ENCODE results near the gene SPATA7. TPM values are rescaled to one million over a fixed set of nuclear protein-coding genes. Genes with fewer than 3 reads are reported as not detected.

SPATA7 gene
- polyA plus RNA-seq, 2 of the 4 experiments (the other 2 are of a cell fraction): 4.5 to 11.2 TPM

DNA sequence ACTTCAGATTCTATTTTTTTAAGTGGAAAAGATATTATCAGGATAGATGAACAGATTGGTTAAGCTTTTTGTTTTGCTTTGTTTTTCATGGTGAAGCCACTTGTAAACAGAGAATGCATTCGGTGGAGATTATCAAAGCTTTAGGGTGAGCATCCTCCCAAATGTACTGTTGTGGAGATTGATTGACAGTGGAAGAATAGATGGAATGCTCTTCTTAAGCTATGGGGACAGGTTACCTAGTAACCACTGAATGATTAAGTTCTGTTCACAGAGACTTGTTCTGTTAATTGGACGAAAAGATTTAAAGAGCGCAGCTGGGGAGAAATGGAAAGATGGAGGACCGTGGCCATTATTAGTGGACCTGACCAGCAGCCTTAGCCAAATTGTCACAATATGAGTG, 21.8 kb upstream of the SPATA7 start:
- no peak overlapping the region for H3K4me2 ChIP-seq
- TF ChIP-seq, protein P1, sequence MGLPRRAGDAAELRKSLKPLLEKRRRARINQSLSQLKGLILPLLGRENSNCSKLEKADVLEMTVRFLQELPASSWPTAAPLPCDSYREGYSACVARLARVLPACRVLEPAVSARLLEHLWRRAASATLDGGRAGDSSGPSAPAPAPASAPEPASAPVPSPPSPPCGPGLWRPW (IDR thresholded peaks at IDR 0.05): no peak
- TF ChIP-seq FOSB (CRISPR knock-in tag; IDR thresholded peaks at IDR 0.05) (no peak), CBX8 (IDR thresholded peaks at IDR 0.05) (no peak), NPAS2 (CRISPR knock-in tag; IDR thresholded peaks at IDR 0.05; ENCODE audit: borderline replicate concordance) (no peak), ZC3H11A (IDR thresholded peaks at IDR 0.05) (no peak), TP53 (CRISPR knock-in tag; IDR thresholded peaks at IDR 0.05) (no peak), SMC3 (IDR thresholded peaks at IDR 0.05) (no peak), NFE2L2 (conservative IDR thresholded peaks at IDR 0.05; ENCODE audit: low read length) (no peak), HEYL (CRISPR knock-in tag; IDR thresholded peaks at IDR 0.05) (no peak), HOXB13 (CRISPR knock-in tag; IDR thresholded peaks at IDR 0.05; ENCODE audit: low read depth) (no peak), CHD2 (IDR thresholded peaks at IDR 0.05; ENCODE audit: low read length, partially characterized antibody) (no peak), RARB (CRISPR knock-in tag; IDR thresholded peaks at IDR 0.05) (no peak)
- TF ChIP-seq, protein P2, sequence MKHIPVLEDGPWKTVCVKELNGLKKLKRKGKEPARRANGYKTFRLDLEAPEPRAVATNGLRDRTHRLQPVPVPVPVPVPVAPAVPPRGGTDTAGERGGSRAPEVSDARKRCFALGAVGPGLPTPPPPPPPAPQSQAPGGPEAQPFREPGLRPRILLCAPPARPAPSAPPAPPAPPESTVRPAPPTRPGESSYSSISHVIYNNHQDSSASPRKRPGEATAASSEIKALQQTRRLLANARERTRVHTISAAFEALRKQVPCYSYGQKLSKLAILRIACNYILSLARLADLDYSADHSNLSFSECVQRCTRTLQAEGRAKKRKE (CRISPR knock-in tag; IDR thresholded peaks at IDR 0.05; ENCODE audit: low read depth): no peak
- TF ChIP-seq, protein P3, sequence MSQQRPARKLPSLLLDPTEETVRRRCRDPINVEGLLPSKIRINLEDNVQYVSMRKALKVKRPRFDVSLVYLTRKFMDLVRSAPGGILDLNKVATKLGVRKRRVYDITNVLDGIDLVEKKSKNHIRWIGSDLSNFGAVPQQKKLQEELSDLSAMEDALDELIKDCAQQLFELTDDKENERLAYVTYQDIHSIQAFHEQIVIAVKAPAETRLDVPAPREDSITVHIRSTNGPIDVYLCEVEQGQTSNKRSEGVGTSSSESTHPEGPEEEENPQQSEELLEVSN (IDR thresholded peaks at IDR 0.05; ENCODE audit: borderline replicate concordance, low read depth): no peak
- FAIRE-seq (no peak), ATAC-seq (no peak), DNase-seq (ENCODE audit: low read depth in 1 of 2, low spot score in 1 of 2) (no peak)
- POLR2A ChIA-PET: no interaction called here
- CTCF ChIA-PET: no interaction called here
- H3K9me3 ChIP-seq: no peaks in the 10 kb centered on the region
- H3K4me3 ChIP-seq: no peak overlapping the region
- no peak overlapping the region for H3K27ac ChIP-seq
- H3K4me1 ChIP-seq: no peaks in the 10 kb centered on the region
- WGBS (ENCODE audit: missing lambda C conversion rate): 51% methylated on average over 4 of the region's 4 CpGs

DNA sequence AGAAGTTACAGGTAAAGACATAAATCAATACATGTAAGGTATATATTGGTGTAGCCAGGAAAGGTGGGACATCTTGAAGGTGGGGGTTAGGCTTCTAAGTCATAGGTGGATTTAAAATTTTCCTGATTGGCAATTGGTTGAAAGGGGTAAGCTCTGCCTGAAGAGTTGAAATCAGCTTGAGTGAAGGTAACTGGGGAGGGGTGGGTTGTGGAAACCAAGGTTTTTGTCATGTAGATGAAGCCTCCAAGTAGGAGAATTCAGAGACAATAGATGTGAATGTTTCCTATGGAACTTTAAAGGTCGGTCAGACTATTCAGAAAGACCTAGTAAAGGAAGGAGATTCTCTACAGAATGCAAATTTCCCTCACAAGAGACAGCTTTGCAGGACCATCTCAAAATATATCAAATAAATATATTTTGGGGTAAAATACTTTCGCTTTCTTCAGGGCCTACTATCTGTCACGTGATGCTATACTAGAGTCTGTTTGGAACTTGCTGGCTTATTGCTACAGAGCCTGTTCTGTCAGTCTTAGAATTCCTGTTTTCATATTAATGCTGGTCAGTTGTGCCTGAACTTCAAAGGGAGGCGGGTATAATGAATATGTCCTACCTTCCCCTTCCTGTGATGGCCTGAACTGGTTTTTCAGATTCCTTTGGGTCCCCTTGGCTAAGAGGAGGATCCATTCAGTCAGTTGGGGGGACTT, 20.6 kb upstream of the SPATA7 start:
- Histone ChIP-seq H3K27ac (no peak overlapping the region), H3K4me1 (no peaks in the 10 kb centered on the region), H3K9me3 (no peaks in the 10 kb centered on the region), H3K4me3 (no peak overlapping the region), H3K4me2 (no peak overlapping the region)
- FAIRE-seq: no peak
- CTCF ChIA-PET: no interaction called here
- POLR2A ChIA-PET: no interaction called here
- no peak for TF ChIP-seq EP300 (IDR thresholded peaks at IDR 0.05)
- no peak for TF ChIP-seq FOXS1 (CRISPR knock-in tag; IDR thresholded peaks at IDR 0.05)
- no peak for TF ChIP-seq CHD4 (IDR thresholded peaks at IDR 0.05; ENCODE audit: borderline replicate concordance)
- TF ChIP-seq, protein P4, sequence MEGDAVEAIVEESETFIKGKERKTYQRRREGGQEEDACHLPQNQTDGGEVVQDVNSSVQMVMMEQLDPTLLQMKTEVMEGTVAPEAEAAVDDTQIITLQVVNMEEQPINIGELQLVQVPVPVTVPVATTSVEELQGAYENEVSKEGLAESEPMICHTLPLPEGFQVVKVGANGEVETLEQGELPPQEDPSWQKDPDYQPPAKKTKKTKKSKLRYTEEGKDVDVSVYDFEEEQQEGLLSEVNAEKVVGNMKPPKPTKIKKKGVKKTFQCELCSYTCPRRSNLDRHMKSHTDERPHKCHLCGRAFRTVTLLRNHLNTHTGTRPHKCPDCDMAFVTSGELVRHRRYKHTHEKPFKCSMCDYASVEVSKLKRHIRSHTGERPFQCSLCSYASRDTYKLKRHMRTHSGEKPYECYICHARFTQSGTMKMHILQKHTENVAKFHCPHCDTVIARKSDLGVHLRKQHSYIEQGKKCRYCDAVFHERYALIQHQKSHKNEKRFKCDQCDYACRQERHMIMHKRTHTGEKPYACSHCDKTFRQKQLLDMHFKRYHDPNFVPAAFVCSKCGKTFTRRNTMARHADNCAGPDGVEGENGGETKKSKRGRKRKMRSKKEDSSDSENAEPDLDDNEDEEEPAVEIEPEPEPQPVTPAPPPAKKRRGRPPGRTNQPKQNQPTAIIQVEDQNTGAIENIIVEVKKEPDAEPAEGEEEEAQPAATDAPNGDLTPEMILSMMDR (IDR thresholded peaks at IDR 0.05): no peak
- TF ChIP-seq JUNB (IDR thresholded peaks at IDR 0.05): no peak
- TF ChIP-seq, protein P5, sequence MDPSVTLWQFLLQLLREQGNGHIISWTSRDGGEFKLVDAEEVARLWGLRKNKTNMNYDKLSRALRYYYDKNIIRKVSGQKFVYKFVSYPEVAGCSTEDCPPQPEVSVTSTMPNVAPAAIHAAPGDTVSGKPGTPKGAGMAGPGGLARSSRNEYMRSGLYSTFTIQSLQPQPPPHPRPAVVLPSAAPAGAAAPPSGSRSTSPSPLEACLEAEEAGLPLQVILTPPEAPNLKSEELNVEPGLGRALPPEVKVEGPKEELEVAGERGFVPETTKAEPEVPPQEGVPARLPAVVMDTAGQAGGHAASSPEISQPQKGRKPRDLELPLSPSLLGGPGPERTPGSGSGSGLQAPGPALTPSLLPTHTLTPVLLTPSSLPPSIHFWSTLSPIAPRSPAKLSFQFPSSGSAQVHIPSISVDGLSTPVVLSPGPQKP (IDR thresholded peaks at IDR 0.05; ENCODE audit: low read depth, low read length): no peak
- TF ChIP-seq KDM1A (IDR thresholded peaks at IDR 0.05; ENCODE audit: low read depth): no peak
- TF ChIP-seq ZC3H11A (IDR thresholded peaks at IDR 0.05): no peak
- no peak for TF ChIP-seq RARB (CRISPR knock-in tag; IDR thresholded peaks at IDR 0.05)
- TF ChIP-seq NR3C1 (IDR thresholded peaks at IDR 0.05): no peak
- TF ChIP-seq CEBPB (IDR thresholded peaks at IDR 0.05): no peak
- TF ChIP-seq JUN (IDR thresholded peaks at IDR 0.05): no peak
- TF ChIP-seq, protein P6, sequence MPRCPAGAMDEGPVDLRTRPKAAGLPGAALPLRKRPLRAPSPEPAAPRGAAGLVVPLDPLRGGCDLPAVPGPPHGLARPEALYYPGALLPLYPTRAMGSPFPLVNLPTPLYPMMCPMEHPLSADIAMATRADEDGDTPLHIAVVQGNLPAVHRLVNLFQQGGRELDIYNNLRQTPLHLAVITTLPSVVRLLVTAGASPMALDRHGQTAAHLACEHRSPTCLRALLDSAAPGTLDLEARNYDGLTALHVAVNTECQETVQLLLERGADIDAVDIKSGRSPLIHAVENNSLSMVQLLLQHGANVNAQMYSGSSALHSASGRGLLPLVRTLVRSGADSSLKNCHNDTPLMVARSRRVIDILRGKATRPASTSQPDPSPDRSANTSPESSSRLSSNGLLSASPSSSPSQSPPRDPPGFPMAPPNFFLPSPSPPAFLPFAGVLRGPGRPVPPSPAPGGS (IDR thresholded peaks at IDR 0.05): no peak
- TF ChIP-seq MYC (IDR thresholded peaks at IDR 0.05; ENCODE audit: borderline replicate concordance, low read length): no peak
- no peak for ATAC-seq
- no peak for DNase-seq (ENCODE audit: low read depth in 1 of 2, low spot score in 1 of 2)
- WGBS (ENCODE audit: missing lambda C conversion rate): 22% methylated on average over 4 of the region's 4 CpGs

Measured in A549 (cell line).